ENCODE measurements around the gene MEI1. TPM values are rescaled to one million over a fixed set of nuclear protein-coding genes. Genes with fewer than 3 reads are reported as not detected.

The MEI1 gene
- total and polyA plus RNA-seq, 2 of the 4 experiments (the other 2 are of a cell fraction) = 0.90 to 2.6 TPM

GRCh38 chr22:41833369-41834004 is 134.2 kb downstream of the MEI1 start (continued):
- TF ChIP-seq RCOR1 (IDR thresholded peaks at IDR 0.05; ENCODE audit: insufficient replicate concordance, low read length) = peak; percentile 23
- TF ChIP-seq MAFK (IDR thresholded peaks at IDR 0.05; ENCODE audit: low read depth, low read length) = no peak

- Histone ChIP-seq H2BK5ac (ENCODE audit: low read depth, low read length, poor library complexity, severe bottlenecking) (no peak overlapping the region), H4K5ac (ENCODE audit: low read depth, low read length) (no peak overlapping the region), H3K9me1 (ENCODE audit: insufficient read depth, low read length) (peaks cover 6% of the 10 kb centered on the region; the same call in 1 of the 2 replicates), H3K18ac (ENCODE audit: low read depth, low read length) (no peak overlapping the region), H2BK20ac (ENCODE audit: low read depth, low read length) (no peak overlapping the region), H2AFZ (replicated peaks; ENCODE audit: low read length, poor library complexity) (peak overlapping the region; percentile 97), H3K27ac (ENCODE audit: insufficient read depth, low read length) (no peak overlapping the region), H2BK120ac (ENCODE audit: low read depth, low read length) (no peak overlapping the region), H2AK9ac (replicated peaks; ENCODE audit: low read depth, low read length, poor library complexity) (peak overlapping the region; percentile 21), H4K91ac (ENCODE audit: insufficient read depth, low read depth, low read length) (no peak overlapping the region), H3K4me1 (ENCODE audit: control insufficient read depth, insufficient read depth, low read length) (no peaks in the 10 kb centered on the region), H2BK15ac (ENCODE audit: low read depth, low read length) (no peak overlapping the region), H3K4ac (ENCODE audit: low read depth, low read length) (peak overlapping the region; percentile 15; the same call in 1 of the 2 replicates), H2AK5ac (ENCODE audit: low read depth, low read length) (peak overlapping the region; percentile 15; the same call in 1 of the 2 replicates), H3K9ac (ENCODE audit: low read depth, low read length) (peak overlapping the region; percentile 28), H4K20me1 (ENCODE audit: insufficient read depth, low read length) (peaks cover 27% of the 10 kb centered on the region), H3K23ac (ENCODE audit: low read depth, low read length) (peak overlapping the region; percentile 77), H3K36me3 (ENCODE audit: control insufficient read depth, insufficient read depth, low read length) (peaks cover 4% of the 10 kb centered on the region), H3K14ac (replicated peaks; ENCODE audit: low read depth, low read length) (peak overlapping the region; percentile 52; the same call in 1 of the 2 replicates), H4K8ac (ENCODE audit: low read depth in 2 of 2, low read length in 2 of 2) (no peak overlapping the region; a peak in 1 of 4 replicates), H3K27me3 (ENCODE audit: control insufficient read depth, insufficient read depth, low read length) (no peaks in the 10 kb centered on the region), H3K4me3 (ENCODE audit: insufficient read depth, low read depth, low read length) (peak overlapping the region; percentile 83), H3K9me3 (ENCODE audit: control insufficient read depth, insufficient read depth, low read length) (no peaks in the 10 kb centered on the region), H3K79me1 (ENCODE audit: low read depth in 1 of 2, low read length in 2 of 2) (peaks cover 14 to 52% of the 10 kb centered on the region in 2 experiments; a peak in 3 of 4 replicates), H3K56ac (ENCODE audit: extremely low read depth, insufficient read depth, low read length) (no peak overlapping the region), H3K4me2 (ENCODE audit: low read depth, low read length) (peak overlapping the region; percentile 84)
- DNase-seq (no peak), ATAC-seq (ENCODE audit: low read depth) (no peak)
- intact Hi-C loops (cut with micrococcal nuclease) = no loop called here
- in situ Hi-C loops (cut with MboI; ENCODE audit: low sequenced_read_pairs) = no loop called here
- WGBS, 2 experiments (ENCODE audit: extremely low coverage in 2 of 2, insufficient read length in 1 of 2) = 10% methylated on average over 4 of the region's 14 CpGs; no CpG with 5 or more reads in 1 of the 2 experiments
- dilution Hi-C loops (cut with HindIII; ENCODE audit: low sequenced_read_pairs, unreplicated experiment) = no loop called here
- BruUV-seq (replicated peaks) = no TSS peak
- ChIA-PET CTCF (no interaction called here), POLR2A (ENCODE audit: unreplicated experiment) (no interaction called here)
- TF ChIP-seq RAD21 (IDR thresholded peaks at IDR 0.05; ENCODE audit: low read length) (no peak), FOS (IDR thresholded peaks at IDR 0.05; ENCODE audit: low read depth, low read length) (no peak), POLR2A (IDR thresholded peaks at IDR 0.05; ENCODE audit: low read depth, low read length) (no peak), MXI1 (IDR thresholded peaks at IDR 0.05; ENCODE audit: borderline replicate concordance, low read depth, low read length) (no peak), MAZ (IDR thresholded peaks at IDR 0.05; ENCODE audit: borderline replicate concordance, low read depth, low read length) (no peak), BHLHE40 (IDR thresholded peaks at IDR 0.05; ENCODE audit: low read depth, low read length) (no peak), CTCF (conservative IDR thresholded peaks at IDR 0.05; ENCODE audit: low read depth, low read length) (no peak), MAFK (IDR thresholded peaks at IDR 0.05; ENCODE audit: low read depth, low read length) (no peak), USF2 (IDR thresholded peaks at IDR 0.05; ENCODE audit: low read depth, low read length) (no peak), CHD1 (IDR thresholded peaks at IDR 0.05; ENCODE audit: low read depth, low read length) (no peak), RFX5 (IDR thresholded peaks at IDR 0.05; ENCODE audit: low read depth, low read length) (no peak), CEBPB (IDR thresholded peaks at IDR 0.05; ENCODE audit: low read depth, low read length) (no peak)
Observed at GRCh38 chr22:41834005-41834944, 135.0 kb downstream of the MEI1 start.
